GM18502 (cell line): Measurements from ENCODE around the gene VIPR2.

Experiments
- ATAC-seq: cut with Tn5 transposase; IDR thresholded peaks from one replicate; pipeline ENCODE4 v1.9.1; 2021; ENCODE audit warnings: mild to moderate bottlenecking; ENCODE audit not compliant: unreplicated experiment, poor library complexity

Gene VIPR2

DNA sequence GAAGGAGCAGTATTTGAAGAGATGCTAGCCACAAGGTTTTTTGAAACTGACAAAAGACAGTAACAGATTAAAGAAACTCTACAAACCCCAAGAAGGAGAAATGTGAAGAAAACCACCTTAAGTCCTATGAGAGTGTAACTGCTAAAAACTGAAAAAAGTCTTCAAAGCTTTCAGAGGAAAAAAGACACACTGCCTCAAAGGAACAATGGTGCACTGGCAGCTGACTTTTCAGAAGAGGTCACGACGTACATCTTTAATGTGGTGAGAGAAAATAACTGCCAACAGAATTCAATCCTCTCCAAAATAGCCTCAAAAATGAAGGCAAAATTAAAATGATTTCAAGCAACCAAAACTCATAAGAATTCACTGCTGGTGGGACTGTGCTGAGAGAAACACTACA lies 94.0 kb downstream of the VIPR2 start:
- no peak for ATAC-seq

DNA sequence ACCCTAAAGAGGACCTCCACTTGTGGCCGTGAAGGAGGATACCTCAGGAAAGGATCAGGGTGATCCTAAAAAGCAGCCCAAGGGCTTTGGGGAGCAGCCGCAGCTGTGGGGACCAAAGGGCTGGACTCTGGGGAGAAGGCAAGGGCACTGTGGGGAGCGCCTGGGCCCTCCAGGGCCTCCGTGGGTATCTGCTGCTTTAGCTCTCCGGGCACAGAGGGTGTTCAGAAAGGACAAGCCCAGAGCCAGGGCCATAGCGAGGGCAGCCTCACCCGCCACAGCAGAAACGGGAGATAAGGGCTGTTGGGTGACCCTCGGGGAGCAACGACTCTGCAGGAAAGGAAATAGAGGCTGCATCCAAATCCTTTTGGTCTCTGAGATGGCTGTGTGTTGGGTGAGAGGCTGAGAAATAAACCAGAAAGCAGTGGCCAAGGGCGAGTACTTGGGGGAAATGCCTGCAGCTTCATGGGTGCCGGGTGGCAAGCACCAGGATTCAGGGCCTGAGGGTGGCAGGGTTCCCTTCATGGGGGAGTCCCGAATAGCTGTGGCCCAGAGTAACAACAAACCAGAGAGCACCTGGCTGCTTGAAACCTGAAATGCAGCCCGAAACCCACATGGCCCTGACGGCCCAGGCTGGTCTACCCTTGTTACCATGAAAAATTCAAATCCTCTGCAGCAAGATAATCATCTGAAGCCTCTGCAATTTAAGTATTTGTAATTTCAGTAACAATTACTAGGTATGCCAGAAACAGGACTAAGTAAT lies 95.2 kb downstream of the VIPR2 start:
- ATAC-seq: no peak

GRCh38 chr7:159048656-159049055 lies 96.0 kb downstream of the VIPR2 start:
- ATAC-seq: no peak

DNA sequence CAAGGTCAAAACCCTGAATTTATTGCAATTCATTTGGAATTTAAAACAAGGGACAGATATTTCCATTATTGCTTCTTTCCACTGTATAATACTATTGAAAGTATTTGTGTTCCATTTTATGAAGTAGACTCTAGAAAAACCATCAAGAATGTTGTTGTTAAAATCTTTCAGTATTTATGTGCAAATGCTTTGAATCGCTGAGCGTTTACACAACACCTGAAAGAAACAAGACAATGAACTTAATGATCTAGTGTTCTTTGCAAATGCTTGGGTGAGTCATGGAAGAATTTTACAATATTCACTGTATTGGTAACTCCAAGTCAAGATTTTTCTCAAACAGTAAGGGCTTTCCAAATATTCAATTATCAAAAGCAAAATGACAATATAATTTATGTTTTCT lies 97.1 kb downstream of the VIPR2 start:
- no peak for ATAC-seq

GRCh38 chr7:159046300-159046699 lies 98.4 kb downstream of the VIPR2 start:
- no peak for ATAC-seq

DNA sequence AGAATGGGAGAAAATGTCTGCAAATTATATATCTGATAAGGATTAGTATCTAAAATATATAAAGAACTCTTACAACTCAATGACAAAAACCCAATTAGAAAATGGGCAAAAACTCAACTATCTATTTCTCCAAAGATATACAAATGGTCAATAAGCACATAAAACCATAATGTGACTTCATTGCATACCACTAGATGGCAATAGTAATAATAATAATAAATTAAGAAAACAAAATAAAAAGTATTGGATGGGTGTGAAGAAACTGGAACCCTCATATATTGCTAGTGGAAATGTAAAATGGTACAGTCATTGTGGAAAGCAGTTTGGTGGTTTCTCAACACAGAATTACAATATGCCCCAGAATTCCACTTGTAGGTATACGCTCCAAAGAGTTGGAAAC lies 98.8 kb downstream of the VIPR2 start:
- no peak for ATAC-seq

DNA sequence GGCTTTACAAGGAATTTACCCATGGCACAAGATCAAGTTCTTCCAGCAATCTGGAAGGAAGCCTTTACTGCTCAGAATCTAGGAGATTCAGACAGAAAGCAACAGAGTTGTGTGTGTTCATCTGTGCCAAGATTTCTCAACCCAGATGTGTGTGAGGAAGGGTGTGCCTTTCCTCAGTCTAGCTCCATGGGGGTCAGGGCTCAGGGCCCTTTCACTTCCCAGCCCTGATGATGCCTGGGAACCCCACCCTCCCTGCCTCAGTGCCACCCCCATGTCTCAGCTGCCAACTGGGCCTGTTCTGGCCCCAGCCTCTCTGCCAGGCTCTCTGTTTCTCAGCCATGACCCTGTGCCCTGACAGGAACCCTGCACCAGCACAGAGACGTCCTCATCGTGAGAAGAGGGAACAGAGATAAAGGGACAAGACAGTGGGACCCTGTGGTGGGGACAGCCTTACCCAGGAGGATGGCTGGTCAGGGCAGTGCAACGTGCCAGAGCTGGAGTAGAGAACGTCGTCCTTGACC lies 102.0 kb downstream of the VIPR2 start:
- no peak for ATAC-seq

- no peak for ATAC-seq
Measured at GRCh38 chr7:159042103-159042502, 102.6 kb downstream of the VIPR2 start.

DNA sequence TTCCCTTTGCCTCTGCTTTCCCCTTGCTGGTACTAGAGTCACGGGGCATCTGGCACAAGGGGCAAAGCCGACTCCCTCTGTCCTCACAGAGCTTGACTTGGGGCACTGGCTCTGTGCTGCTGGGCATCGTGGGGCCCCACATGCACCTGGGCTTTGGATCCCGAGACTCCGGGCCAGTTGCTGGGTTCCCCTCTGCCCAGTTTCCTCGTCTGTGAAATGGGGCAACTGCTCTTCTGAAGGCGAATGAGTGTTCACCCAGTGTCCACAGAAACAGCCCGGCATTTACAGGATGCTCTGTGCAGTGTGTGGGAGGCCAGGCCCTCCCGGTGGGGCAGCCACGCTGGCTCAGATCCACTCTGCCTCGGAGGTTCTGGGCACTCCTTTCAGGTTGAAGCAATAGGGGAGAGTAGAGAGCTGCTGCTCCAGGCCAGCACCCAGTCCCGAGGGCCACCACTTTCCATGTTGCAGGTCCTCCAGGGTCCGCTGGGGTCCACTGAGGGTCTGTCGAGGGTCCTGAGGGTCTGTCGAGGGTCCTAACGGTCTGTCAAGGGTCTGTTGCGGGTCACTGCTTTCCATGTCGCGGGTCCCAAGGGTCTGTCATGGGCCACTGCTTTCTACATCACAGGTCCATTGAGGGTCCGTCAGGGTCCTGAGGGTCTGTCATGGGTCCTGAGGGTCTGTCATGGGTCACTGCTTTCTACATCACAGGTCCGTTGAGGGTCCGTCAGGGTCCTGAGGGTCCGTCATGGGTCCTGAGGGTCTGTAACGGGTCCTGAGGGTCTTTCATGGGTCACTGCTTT lies 103.6 kb downstream of the VIPR2 start:
- no peak for ATAC-seq

DNA sequence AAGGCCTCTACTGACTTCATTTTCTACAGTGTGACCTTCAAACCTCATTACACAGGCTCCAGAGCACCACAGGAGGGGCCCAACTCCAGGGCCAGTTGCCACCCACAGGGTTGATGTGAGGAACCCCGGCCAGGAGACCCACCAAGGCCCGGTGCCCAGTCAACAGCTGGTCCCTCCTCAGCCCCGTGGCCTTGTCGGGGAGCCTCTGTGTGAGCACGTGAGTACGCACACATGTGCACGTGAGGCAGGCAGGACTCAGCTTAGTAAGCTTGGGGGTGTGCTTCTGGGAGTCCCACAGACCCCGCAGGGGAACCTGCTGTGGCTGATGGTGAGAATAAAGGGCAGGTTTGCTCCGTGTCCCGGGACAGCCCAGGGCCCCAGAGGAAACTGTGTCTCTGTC lies 104.5 kb downstream of the VIPR2 start:
- no peak for ATAC-seq

DNA sequence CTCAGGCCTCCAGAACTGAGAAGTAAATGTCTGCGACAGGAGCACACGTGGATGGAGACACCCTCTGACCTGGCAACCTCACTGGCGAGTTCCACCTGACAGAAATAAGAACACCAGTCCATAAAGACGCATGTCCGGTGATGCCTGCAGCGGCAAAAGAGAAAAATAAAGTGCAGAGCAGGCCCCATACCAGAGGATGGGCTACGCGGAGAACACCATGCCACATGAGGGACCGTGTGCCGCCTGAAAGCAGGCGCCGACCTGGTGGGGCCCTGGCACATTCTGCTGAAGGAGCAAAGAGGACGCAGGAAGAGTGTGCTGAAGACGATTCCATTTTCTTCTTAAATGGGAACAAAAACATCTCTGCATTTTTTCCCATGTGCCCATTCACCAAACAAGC lies 105.0 kb downstream of the VIPR2 start:
- ATAC-seq: no peak

GRCh38 chr7:159038066-159038465 lies 106.6 kb downstream of the VIPR2 start:
- ATAC-seq: no peak

DNA sequence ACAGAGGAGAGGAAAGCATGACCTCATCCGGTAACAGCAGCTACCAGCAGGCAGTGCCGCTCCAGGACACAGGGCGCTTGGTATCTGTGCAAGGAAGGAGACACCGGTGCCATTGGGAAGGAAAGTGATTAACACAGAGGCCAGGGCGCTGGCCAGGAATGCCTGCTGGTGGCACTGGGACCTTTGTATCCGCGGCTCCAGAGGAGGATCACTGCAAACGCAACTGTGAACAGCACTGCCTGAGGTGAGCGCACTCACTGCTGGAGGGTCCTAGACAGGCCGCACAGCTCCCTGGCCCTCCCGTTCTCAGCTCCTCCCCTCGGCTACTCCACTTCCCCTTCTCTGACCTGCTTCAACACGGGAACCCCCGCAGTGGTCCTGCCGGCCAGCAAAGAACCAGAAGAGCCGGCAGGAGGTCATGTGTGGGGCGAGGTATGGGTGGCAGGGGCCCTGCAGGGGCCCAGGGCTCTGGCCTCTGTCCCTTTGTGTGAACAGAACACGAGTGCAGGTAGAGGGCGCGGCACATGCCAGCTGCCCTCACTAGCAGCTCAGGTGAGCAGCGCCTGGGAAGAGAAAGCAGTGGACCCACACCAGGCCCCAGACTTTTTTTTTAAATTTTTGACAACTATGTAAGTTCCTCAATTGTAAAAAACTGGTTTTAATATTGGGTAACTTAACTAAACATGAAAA lies 107.6 kb downstream of the VIPR2 start:
- ATAC-seq: no peak

DNA sequence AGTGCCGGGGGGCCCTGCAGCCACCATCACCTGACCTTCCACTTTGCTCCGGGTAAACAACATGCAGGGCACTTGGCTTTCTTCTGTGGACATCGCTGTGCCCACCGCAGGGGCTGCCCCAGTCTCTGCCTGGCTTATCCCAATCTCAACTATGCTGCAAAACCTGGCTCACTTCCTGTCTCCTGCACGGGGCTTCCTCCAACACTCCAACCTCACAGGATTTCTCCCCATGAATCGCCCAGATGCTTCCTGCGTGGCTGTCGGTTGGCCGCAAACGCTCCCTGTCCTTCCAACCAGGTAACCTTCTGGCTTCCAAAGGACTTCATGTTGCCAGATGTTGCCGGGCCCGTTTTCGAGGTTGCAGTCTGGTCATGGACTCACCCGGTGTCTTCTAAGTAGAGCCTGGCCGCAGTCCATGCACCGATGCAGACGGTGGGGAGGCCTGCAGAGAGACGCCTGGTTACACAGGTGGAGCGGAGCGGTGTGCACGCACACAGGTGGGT lies 109.0 kb downstream of the VIPR2 start:
- no peak for ATAC-seq

- ATAC-seq: no peak
Measured at GRCh38 chr7:159034988-159035387, 109.7 kb downstream of the VIPR2 start.

GRCh38 chr7:159034394-159034793 lies 110.3 kb downstream of the VIPR2 start:
- ATAC-seq: no peak

DNA sequence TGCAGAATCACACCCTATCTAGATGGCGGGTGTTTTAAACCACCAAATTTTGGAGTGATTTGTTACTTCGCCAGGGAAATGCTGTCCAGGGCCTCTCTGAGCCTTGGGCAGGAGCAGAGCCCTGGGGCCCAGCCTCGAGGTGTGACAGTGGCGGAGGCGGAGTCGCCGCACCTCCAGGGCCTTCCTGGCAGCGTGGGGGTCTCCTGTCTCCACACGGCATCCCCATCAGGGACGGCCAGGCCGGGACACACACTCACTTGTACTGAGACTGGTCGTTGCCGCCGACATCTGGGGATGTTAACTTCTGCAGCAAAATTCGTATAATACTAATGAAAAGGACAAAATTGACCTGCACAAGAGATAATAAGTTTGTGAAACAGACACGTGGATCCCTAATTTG lies 110.7 kb downstream of the VIPR2 start:
- no peak for ATAC-seq

- ATAC-seq: no peak
Measured at GRCh38 chr7:159033473-159033825, 111.2 kb downstream of the VIPR2 start.

GRCh38 chr7:159032753-159033472 lies 111.8 kb downstream of the VIPR2 start:
- ATAC-seq: no peak

GRCh38 chr7:159032322-159032721 lies 112.3 kb downstream of the VIPR2 start:
- no peak for ATAC-seq
